ENCODE data around the gene SDF4. TPM values are rescaled to one million over a fixed set of nuclear protein-coding genes. Genes with fewer than 3 reads are reported as not detected.

SDF4 gene
- total and polyA plus RNA-seq, 11 donors: 102 to 212 (median 120) TPM

DNA sequence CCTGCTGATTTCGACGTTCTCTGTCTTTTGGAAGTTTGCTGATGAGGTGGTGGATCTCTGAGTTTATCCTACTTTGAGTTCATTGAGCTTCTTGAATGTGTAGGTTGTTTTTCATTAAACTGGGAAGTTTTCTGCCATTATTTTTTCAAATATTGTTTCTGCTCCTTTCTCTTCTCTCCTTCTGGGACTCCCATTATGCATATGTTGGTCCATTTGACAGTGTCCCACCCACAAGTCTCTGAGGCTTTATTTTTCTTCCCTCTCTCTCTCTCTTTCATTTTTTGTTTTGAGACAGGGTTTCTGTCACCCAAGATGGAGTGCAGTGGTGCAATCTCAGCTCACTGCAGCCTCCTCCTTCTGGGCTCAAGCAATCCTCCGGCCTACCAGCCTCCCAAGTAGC is 37.1 kb downstream of the SDF4 start:
- Histone ChIP-seq H3K4me1 (no peaks in the 10 kb centered on the region), H3K4me3 (no peak overlapping the region), H3K27ac (no peak overlapping the region), H3K27me3 (no peaks in the 10 kb centered on the region), H3K36me3 (no peaks in the 10 kb centered on the region), H3K9me3 (peaks cover 0 to 17% (median 0%) of the 10 kb centered on the region in 12 donors)
- 63 to 89% (median 78%) methylated on average over 3 of the region's 3 CpGs for WGBS, 4 donors
- TF ChIP-seq POLR2A (IDR thresholded peaks at IDR 0.05): no peak
- TF ChIP-seq, protein P1, sequence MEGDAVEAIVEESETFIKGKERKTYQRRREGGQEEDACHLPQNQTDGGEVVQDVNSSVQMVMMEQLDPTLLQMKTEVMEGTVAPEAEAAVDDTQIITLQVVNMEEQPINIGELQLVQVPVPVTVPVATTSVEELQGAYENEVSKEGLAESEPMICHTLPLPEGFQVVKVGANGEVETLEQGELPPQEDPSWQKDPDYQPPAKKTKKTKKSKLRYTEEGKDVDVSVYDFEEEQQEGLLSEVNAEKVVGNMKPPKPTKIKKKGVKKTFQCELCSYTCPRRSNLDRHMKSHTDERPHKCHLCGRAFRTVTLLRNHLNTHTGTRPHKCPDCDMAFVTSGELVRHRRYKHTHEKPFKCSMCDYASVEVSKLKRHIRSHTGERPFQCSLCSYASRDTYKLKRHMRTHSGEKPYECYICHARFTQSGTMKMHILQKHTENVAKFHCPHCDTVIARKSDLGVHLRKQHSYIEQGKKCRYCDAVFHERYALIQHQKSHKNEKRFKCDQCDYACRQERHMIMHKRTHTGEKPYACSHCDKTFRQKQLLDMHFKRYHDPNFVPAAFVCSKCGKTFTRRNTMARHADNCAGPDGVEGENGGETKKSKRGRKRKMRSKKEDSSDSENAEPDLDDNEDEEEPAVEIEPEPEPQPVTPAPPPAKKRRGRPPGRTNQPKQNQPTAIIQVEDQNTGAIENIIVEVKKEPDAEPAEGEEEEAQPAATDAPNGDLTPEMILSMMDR (IDR thresholded peaks at IDR 0.05): no peak
- ATAC-seq (no peak), DNase-seq (no peak)
- intact Hi-C loops (cut with DNase I): loop anchor here in 1 of 10 donors (5.0 kb wide), 1 partner anchor 37 kb away; no protein-coding TSS in a partner anchor

DNA sequence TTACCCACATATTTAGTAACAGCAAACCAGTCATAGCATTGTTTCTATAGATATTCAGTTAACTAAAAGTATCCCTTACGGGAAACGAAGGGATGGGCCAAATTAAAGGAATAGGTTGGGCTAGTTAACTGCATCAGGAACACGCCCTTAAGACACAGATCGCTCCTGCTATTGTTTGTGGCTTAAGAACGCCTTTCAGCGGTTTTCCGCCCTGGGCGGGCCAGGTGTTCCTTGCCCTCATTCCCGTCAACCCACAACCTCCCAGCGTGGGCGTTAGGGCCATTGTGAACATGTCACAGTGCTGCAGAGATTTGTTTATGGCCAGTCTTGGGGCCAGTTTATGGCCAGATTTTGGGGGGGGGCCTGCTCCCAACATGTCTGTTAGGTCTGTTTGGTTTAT is 40.1 kb downstream of the SDF4 start:
- H3K4me1 ChIP-seq: no peaks in the 10 kb centered on the region
- no peak overlapping the region for H3K27ac ChIP-seq
- no peaks in the 10 kb centered on the region for H3K27me3 ChIP-seq
- TF ChIP-seq, protein P1 (IDR thresholded peaks at IDR 0.05): no peak
- TF ChIP-seq POLR2A (IDR thresholded peaks at IDR 0.05): no peak
- H3K9me3 ChIP-seq: peaks cover 0 to 20% (median 0%) of the 10 kb centered on the region in 12 donors
- intact Hi-C loops (cut with DNase I): no loop called here
- ATAC-seq (no peak), DNase-seq (peak in 2 of 5 donors; percentile 5 to 28)
- 76 to 89% (median 84%) methylated on average over 11 of the region's 11 CpGs for WGBS, 4 donors
- no peak overlapping the region for H3K4me3 ChIP-seq
- no peaks in the 10 kb centered on the region for H3K36me3 ChIP-seq

GRCh38 chr1:1189111-1189510 is 42.7 kb downstream of the SDF4 start:
- H3K4me3 ChIP-seq: no peak overlapping the region
- 73 to 82% (median 80%) methylated on average over 5 of the region's 5 CpGs for WGBS, 4 donors
- intact Hi-C loops (cut with DNase I): no loop called here

DNA sequence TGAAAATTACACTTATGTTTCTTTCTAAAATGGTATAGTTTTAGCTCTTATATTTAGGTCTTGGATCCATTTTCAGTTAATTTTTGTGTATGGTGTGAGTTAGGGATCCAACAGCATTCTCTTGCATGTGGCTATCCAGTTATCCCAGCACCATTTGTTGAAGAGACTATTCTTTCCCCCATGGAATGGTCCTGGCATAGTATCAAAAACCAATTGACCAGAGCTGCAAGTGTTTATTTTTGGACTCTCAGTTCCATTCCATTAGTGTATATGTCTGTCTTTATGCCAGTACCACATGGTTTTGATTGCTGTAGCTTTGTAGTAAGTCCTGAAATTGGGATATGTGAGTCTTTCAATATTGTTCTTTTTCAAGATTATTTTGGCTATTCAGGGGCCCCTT is 43.9 kb downstream of the SDF4 start:
- peak in 2 of 4 donors; percentile 36 to 57 for ATAC-seq
- intact Hi-C loops (cut with DNase I): no loop called here
- no peak overlapping the region for H3K4me3 ChIP-seq

More at GRCh38 chr1:1189111-1189510, 42.7 kb downstream of the SDF4 start:
- Histone ChIP-seq H3K27me3 (no peaks in the 10 kb centered on the region), H3K9me3 (peaks cover 0 to 3% (median 0%) of the 10 kb centered on the region in 12 donors), H3K36me3 (no peaks in the 10 kb centered on the region), H3K27ac (no peak overlapping the region), H3K4me1 (no peaks in the 10 kb centered on the region)
- ATAC-seq (no peak), DNase-seq (no peak)
- no peak for TF ChIP-seq POLR2A (IDR thresholded peaks at IDR 0.05)
- TF ChIP-seq, protein P1 (IDR thresholded peaks at IDR 0.05): no peak

More for the DNA sequence above, 43.9 kb downstream of the SDF4 start:
- Histone ChIP-seq H3K9me3 (peaks cover 0 to 3% (median 0%) of the 10 kb centered on the region in 12 donors), H3K36me3 (no peaks in the 10 kb centered on the region), H3K4me1 (peaks cover 0 to 7% (median 0%) of the 10 kb centered on the region in 12 donors), H3K27me3 (peaks cover 0 to 1% (median 0%) of the 10 kb centered on the region in 9 donors), H3K27ac (no peak overlapping the region)
- no peak for DNase-seq
- TF ChIP-seq POLR2A (IDR thresholded peaks at IDR 0.05): no peak
- TF ChIP-seq, protein P1 (IDR thresholded peaks at IDR 0.05): no peak

Measured in heart left ventricle (tissue), 16 donors.